Body of pancreas (tissue), 4 donors: ENCODE measurements around the gene DISP2. TPM values are rescaled to one million over a fixed set of nuclear protein-coding genes. Genes with fewer than 3 reads are reported as not detected.

Source experiments
- ATAC-seq: fragments of 150-250 bp; one replicate; pipeline ENCODE4 v1.9.1; 2016
- DNase-seq, 4 donors: peaks; one replicate each; pipeline ENCODE4 v3.0.0-alpha.2; 2019
- H3K27ac ChIP-seq, 4 donors: fragments of 200-600 bp; sonication (generic); 1 replicate in 3 of 4; 2 replicates in 1 of 4; pipeline versions ENCODE4 v1.5.1 to v1.6.1; 2016 to 2019; ENCODE audit warnings: mild to moderate bottlenecking in 1 of 4, mixed read lengths in 1 of 4, moderate library complexity in 1 of 4
- H3K27me3 ChIP-seq, 2 donors: fragments of 200-600 bp; sonication (generic); one replicate each; pipeline ENCODE4 v1.6.0; 2016; ENCODE audit warnings: mild to moderate bottlenecking in 1 of 2
- H3K36me3 ChIP-seq, 2 donors: fragments of 200-600 bp; sonication (generic); replicated peaks in 1 of 2; 2 replicates each; pipeline ENCODE4 v1.5.1; 2016; ENCODE audit warnings: low read depth in 2 of 2; ENCODE audit not compliant: insufficient read depth in 1 of 2
- H3K4me1 ChIP-seq: fragments of 200-600 bp; sonication (generic); one replicate; pipeline ENCODE4 v1.6.0; 2016
- H3K4me3 ChIP-seq, 2 donors: fragments of 200-600 bp; sonication (generic); 1 replicate in 1 of 2; 2 replicates in 1 of 2; pipeline ENCODE4 v1.5.1; 2016 to 2019
- H3K9me3 ChIP-seq, 3 donors: fragments of 200-600 bp; sonication (generic); 1 replicate in 2 of 3; 2 replicates in 1 of 3; pipeline ENCODE4 v1.5.1; 2016
- CTCF ChIP-seq, 7 experiments: fragments of 450-650 bp in 4 of 7; fragments of 200-600 bp in 3 of 7; sonication (generic) in 3 of 7; IDR thresholded peaks; one replicate each; pipeline ENCODE4 v1.5.1; 2016 to 2019; ENCODE audit warnings: antibody characterized with exemption in 7 of 7
- POLR2A ChIP-seq, 3 donors: fragments of 450-650 bp; IDR thresholded peaks; one replicate each; pipeline ENCODE4 v1.6.1; 2016; ENCODE audit warnings: antibody characterized with exemption in 3 of 3, mild to moderate bottlenecking in 2 of 3
- WGBS, 2 donors: methylation state at CpG; one replicate each; pipeline ENCODE4 v1.1.5; 2017; 5-methylcytosine and 5-hydroxymethylcytosine counted together
- intact Hi-C: fragments of 100-400 bp; cut with DNase I; formaldehyde crosslinking; loops from one replicate; pipeline ENCODE4 v1.15.1; 2023
- total RNA-seq, 2 donors: library from RNA; depleted of rRNA; stranded (reverse); fragments of >200 nt; gene quantifications; one replicate each; pipeline ENCODE4 v1.1.0, GENCODE V29; 2016

DISP2 gene
- total RNA-seq, 2 donors from 2014 or later = under 0.01 to 0.52 TPM

GRCh38 chr15:40323239-40323952, 34.6 kb upstream of the DISP2 start, which contains the start of gene INAFM2:
TSS of gene INAFM2 (plus strand) at chr15:40323692. CDS start at chr15:40324056, 364 bp downstream.
- Histone ChIP-seq H3K9me3 (no peaks in the 10 kb centered on the region), H3K36me3 (no peaks in the 10 kb centered on the region), H3K4me1 (peaks cover 50% of the 10 kb centered on the region), H3K27ac (peak within 1 kb of the TSS; percentile 48 to 78 (median 76)), H3K4me3 (peak within 1 kb of the TSS; percentile 32 to 47), H3K27me3 (no peaks in the 10 kb centered on the region)
- WGBS, 2 donors = 0 to 1% methylated on average over 17 to 95 of the region's 103 CpGs
- peak; percentile 88 for ATAC-seq
- peak; percentile 86 to 94 (median 91) for DNase-seq
- TF ChIP-seq POLR2A (IDR thresholded peaks at IDR 0.05) (peak; percentile 12 to 18 (median 17)), CTCF (IDR thresholded peaks at IDR 0.05) (peak; percentile 40 to 85 (median 66))
- intact Hi-C loops = no loop called here

GRCh38 chr15:40323953-40324937, 33.8 kb upstream of the DISP2 start:
- H3K4me1 ChIP-seq = peaks cover 50% of the 10 kb centered on the region
- WGBS, 2 donors = 0 to 1% methylated on average over 3 to 85 of the region's 101 CpGs
- H3K36me3 ChIP-seq = no peaks in the 10 kb centered on the region
- no peaks in the 10 kb centered on the region for H3K9me3 ChIP-seq
- peak in 2 of 4 donors; percentile 43 to 45 for DNase-seq
- TF ChIP-seq POLR2A (IDR thresholded peaks at IDR 0.05) (no peak), CTCF (IDR thresholded peaks at IDR 0.05) (no peak)
- peak overlapping the region; percentile 48 to 78 (median 72) for H3K27ac ChIP-seq
- ATAC-seq = peak; percentile 11
- intact Hi-C loops = no loop called here
- H3K4me3 ChIP-seq = peak overlapping the region; percentile 32 to 47
- H3K27me3 ChIP-seq = no peaks in the 10 kb centered on the region

- peaks cover 52% of the 10 kb centered on the region for H3K4me1 ChIP-seq
- no peaks in the 10 kb centered on the region for H3K36me3 ChIP-seq
- H3K9me3 ChIP-seq = no peaks in the 10 kb centered on the region
- H3K27ac ChIP-seq = no peak overlapping the region
- intact Hi-C loops = no loop called here
- TF ChIP-seq POLR2A (IDR thresholded peaks at IDR 0.05) = no peak
- no peak for TF ChIP-seq CTCF (IDR thresholded peaks at IDR 0.05)
- ATAC-seq (no peak), DNase-seq (no peak)
- WGBS, 2 donors = 68 to 75% methylated on average over 2 of the region's 2 CpGs
- H3K4me3 ChIP-seq = no peak overlapping the region
- no peaks in the 10 kb centered on the region for H3K27me3 ChIP-seq
These were observed 32.8 kb upstream of the DISP2 start for GRCh38 chr15:40325188-40325587.

- H3K27ac ChIP-seq = no peak overlapping the region
- H3K4me3 ChIP-seq = no peak overlapping the region
- H3K27me3 ChIP-seq = no peaks in the 10 kb centered on the region
- H3K4me1 ChIP-seq = peaks cover 53% of the 10 kb centered on the region
- DNase-seq = no peak
- H3K9me3 ChIP-seq = no peaks in the 10 kb centered on the region
- ATAC-seq = no peak
- H3K36me3 ChIP-seq = no peaks in the 10 kb centered on the region
- intact Hi-C loops = no loop called here
- WGBS, 2 donors = 93 to 100% methylated on average over 2 of the region's 2 CpGs
- TF ChIP-seq POLR2A (IDR thresholded peaks at IDR 0.05) (no peak), CTCF (IDR thresholded peaks at IDR 0.05) (no peak)
These were observed 32.3 kb upstream of the DISP2 start for GRCh38 chr15:40325700-40326099.
